Measurements from ENCODE around the gene ARL11.

ARL11 gene

DNA sequence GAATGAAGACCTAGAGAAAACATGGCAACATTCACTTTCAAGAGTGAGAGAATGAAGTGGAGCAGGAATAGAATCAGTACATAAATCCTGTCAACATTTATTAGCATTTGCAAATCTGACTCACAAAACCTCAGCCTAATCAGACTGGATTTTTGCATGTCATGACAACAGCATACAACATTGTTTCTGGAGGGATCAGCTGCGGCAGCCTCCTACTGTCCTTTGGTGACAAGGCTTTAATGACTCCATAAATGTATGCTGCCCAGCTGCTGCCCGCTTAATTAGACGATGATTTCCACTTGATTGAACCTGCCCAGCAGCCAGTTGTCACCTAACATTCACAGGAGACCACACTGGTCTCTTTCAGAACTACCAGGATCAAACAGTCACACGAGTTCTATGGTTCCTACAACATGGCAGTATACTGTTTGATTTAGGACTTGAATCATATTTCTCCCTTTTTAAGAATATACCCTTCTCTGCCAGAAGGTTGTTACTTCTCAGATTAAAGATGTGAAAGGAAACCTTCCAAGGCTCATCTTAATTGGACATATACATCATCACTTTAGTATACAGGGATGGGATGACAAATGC lies 53.6 kb downstream of the ARL11 start:
- Histone ChIP-seq H3K27ac (no peak overlapping the region), H3K4me2 (ENCODE audit: low read length) (no peak overlapping the region), H3K9ac (no peak overlapping the region), H2AFZ (no peak overlapping the region), H3K9me3 (ENCODE audit: control insufficient read depth, low read length) (no peaks in the 10 kb centered on the region), H3K27me3 (ENCODE audit: control insufficient read depth, insufficient read depth, low read length) (no peaks in the 10 kb centered on the region), H3K79me2 (no peaks in the 10 kb centered on the region), H3K4me1 (no peaks in the 10 kb centered on the region), H3K36me3 (ENCODE audit: control insufficient read depth, insufficient read depth, low read length) (no peaks in the 10 kb centered on the region), H3K4me3 (ENCODE audit: low read depth, low read length) (no peak overlapping the region)
- TF ChIP-seq, protein P1, sequence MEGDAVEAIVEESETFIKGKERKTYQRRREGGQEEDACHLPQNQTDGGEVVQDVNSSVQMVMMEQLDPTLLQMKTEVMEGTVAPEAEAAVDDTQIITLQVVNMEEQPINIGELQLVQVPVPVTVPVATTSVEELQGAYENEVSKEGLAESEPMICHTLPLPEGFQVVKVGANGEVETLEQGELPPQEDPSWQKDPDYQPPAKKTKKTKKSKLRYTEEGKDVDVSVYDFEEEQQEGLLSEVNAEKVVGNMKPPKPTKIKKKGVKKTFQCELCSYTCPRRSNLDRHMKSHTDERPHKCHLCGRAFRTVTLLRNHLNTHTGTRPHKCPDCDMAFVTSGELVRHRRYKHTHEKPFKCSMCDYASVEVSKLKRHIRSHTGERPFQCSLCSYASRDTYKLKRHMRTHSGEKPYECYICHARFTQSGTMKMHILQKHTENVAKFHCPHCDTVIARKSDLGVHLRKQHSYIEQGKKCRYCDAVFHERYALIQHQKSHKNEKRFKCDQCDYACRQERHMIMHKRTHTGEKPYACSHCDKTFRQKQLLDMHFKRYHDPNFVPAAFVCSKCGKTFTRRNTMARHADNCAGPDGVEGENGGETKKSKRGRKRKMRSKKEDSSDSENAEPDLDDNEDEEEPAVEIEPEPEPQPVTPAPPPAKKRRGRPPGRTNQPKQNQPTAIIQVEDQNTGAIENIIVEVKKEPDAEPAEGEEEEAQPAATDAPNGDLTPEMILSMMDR (IDR thresholded peaks at IDR 0.05): no peak

Data from parathyroid adenoma (tissue), 2 donors.